OCI-LY7 (cell line): ENCODE measurements around the gene GALNTL6.

Source experiments
- CTCF ChIP-seq: fragments of 200-600 bp; sonication (generic); conservative IDR thresholded peaks from 2 replicates; pipeline ENCODE4 v1.5.1; 2014; ENCODE audit warnings: mild to moderate bottlenecking, antibody characterized with exemption, low read length, moderate library complexity, mixed read lengths
- EZH2phosphoT487 ChIP-seq: fragments of 200-600 bp; sonication (generic); IDR thresholded peaks from 2 replicates; pipeline ENCODE4 v1.6.1; 2018; ENCODE audit warnings: low read depth, borderline replicate concordance, mild to moderate bottlenecking, mixed run types, antibody characterized with exemption, low read length, moderate library complexity, mixed read lengths

- TF ChIP-seq CTCF (no peak), EZH2phosphoT487 (no peak)
Observed at GRCh38 chr4:172794307-172794703, 981.1 kb downstream of the GALNTL6 start.
